GM19468 (cell line): Measurements from ENCODE around the gene AADAT.
"Not testable (repeated sequence)": the region's sequence is repeated elsewhere in the genome, so short reads cannot be mapped to it uniquely, and the experiment has no call there.

Experiments used
- ATAC-seq: cut with Tn5 transposase; IDR thresholded peaks from one replicate; pipeline ENCODE4 v1.9.1; 2021; ENCODE audit warnings: mild to moderate bottlenecking, moderate library complexity, moderate number of reproducible peaks; ENCODE audit not compliant: unreplicated experiment; ENCODE audit errors: extremely low read depth

The AADAT gene

GRCh38 chr4:170091069-170091696, 1.4 kb upstream of the AADAT start:
- no peak for ATAC-seq

GRCh38 chr4:170090352-170091052, 746 bp upstream of the AADAT start:
- ATAC-seq, result no peak

- no peak for ATAC-seq
Measured at GRCh38 chr4:170089274-170089667, 485 bp downstream of the AADAT start.

GRCh38 chr4:170088716-170089115, 1.0 kb downstream of the AADAT start:
- ATAC-seq, result no peak

- no peak for ATAC-seq
Measured at GRCh38 chr4:170087163-170087700, 2.5 kb downstream of the AADAT start.

GRCh38 chr4:170083541-170083940, 6.2 kb downstream of the AADAT start:
- ATAC-seq, result no peak

- ATAC-seq, result no peak
Measured at GRCh38 chr4:170080496-170080895, 9.3 kb downstream of the AADAT start.

- ATAC-seq, result no peak
Measured at GRCh38 chr4:170079981-170080380, 9.8 kb downstream of the AADAT start.

GRCh38 chr4:170071196-170071595, 18.6 kb downstream of the AADAT start:
- no peak for ATAC-seq

- no peak for ATAC-seq
Measured at GRCh38 chr4:170068438-170069128, 21.2 kb downstream of the AADAT start.

- ATAC-seq, result no peak
Measured at GRCh38 chr4:170059421-170059820, 30.3 kb downstream of the AADAT start.

- ATAC-seq, result no peak
Measured at GRCh38 chr4:170058826-170059225, 30.9 kb downstream of the AADAT start.

- no peak for ATAC-seq
Measured at GRCh38 chr4:170057866-170058265, 31.9 kb downstream of the AADAT start.

GRCh38 chr4:170052919-170053318, 36.8 kb downstream of the AADAT start:
- no peak for ATAC-seq

- no peak for ATAC-seq
Measured at GRCh38 chr4:170051402-170051801, 38.4 kb downstream of the AADAT start.

- no peak for ATAC-seq
Measured at GRCh38 chr4:170049766-170050165, 40.0 kb downstream of the AADAT start.

- no peak for ATAC-seq
Measured at GRCh38 chr4:170047771-170048354, 41.9 kb downstream of the AADAT start.

- not testable (repeated sequence) for ATAC-seq
Measured at GRCh38 chr4:170046156-170046555, 43.6 kb downstream of the AADAT start.

GRCh38 chr4:170040031-170040680, 49.6 kb downstream of the AADAT start:
- no peak for ATAC-seq

- no peak for ATAC-seq
Measured at GRCh38 chr4:170038769-170039168, 51.0 kb downstream of the AADAT start.
